ENCODE results near the gene SELENOT. TPM values are rescaled to one million over a fixed set of nuclear protein-coding genes. Genes with fewer than 3 reads are reported as not detected.

Gene SELENOT
- polyA plus RNA-seq, 1 donor from 2014 or later: 268 TPM

DNA sequence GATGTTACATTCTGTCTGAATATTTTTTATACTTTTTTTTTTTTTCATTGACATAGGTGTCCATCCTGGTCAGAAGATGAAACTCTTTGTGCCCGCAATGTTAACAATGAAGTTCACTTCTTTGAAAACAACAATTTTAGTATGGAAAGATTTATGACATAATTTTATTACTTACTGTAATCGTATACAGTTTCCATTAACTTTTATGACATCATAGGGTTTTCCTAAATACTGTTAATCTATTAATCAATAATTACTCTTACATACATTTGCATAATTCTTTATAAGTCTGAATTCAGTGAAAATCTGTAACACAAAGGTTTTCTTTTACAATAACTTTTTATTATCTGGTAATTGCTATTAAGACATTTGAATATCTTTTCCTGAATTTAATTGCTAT lies 38.9 kb upstream of the SELENOT start:
- H3K4me3 ChIP-seq (ENCODE audit: low read length): no peak overlapping the region
- no peaks in the 10 kb centered on the region for H3K9me3 ChIP-seq (ENCODE audit: low read length)
- no peak overlapping the region for H2AFZ ChIP-seq (ENCODE audit: low read depth, low read length)
- no peak overlapping the region for H3K9ac ChIP-seq (ENCODE audit: low read length)
- no peaks in the 10 kb centered on the region for H3K27me3 ChIP-seq (ENCODE audit: insufficient read depth, low read depth, low read length)
- no peak overlapping the region for H3K4me2 ChIP-seq (ENCODE audit: low read length)
- H3K27ac ChIP-seq (ENCODE audit: low read length): no peak overlapping the region
- H3F3A ChIP-seq (ENCODE audit: insufficient read depth, low read length, poor library complexity, severe bottlenecking): no peaks in the 10 kb centered on the region
- peaks cover 8% of the 10 kb centered on the region for H3K36me3 ChIP-seq (ENCODE audit: insufficient read depth, low read length)
- peaks cover 4% of the 10 kb centered on the region for H3K79me2 ChIP-seq (replicated peaks; ENCODE audit: insufficient read depth, low read length)
- TF ChIP-seq MXI1 (conservative IDR thresholded peaks at IDR 0.05; ENCODE audit: poor library complexity, severe bottlenecking) (no peak), SMC3 (conservative IDR thresholded peaks at IDR 0.05; ENCODE audit: poor library complexity) (no peak), EP300 (conservative IDR thresholded peaks at IDR 0.05; ENCODE audit: poor library complexity, severe bottlenecking) (no peak), POLR2AphosphoS5 (IDR thresholded peaks at IDR 0.05) (no peak), RAD21 (conservative IDR thresholded peaks at IDR 0.05) (no peak), EZH2 (IDR thresholded peaks at IDR 0.05; ENCODE audit: borderline replicate concordance, insufficient read depth, low read length, poor library complexity, severe bottlenecking) (no peak), TAF1 (IDR thresholded peaks at IDR 0.05; ENCODE audit: low read depth) (no peak)
- TF ChIP-seq, protein P1, sequence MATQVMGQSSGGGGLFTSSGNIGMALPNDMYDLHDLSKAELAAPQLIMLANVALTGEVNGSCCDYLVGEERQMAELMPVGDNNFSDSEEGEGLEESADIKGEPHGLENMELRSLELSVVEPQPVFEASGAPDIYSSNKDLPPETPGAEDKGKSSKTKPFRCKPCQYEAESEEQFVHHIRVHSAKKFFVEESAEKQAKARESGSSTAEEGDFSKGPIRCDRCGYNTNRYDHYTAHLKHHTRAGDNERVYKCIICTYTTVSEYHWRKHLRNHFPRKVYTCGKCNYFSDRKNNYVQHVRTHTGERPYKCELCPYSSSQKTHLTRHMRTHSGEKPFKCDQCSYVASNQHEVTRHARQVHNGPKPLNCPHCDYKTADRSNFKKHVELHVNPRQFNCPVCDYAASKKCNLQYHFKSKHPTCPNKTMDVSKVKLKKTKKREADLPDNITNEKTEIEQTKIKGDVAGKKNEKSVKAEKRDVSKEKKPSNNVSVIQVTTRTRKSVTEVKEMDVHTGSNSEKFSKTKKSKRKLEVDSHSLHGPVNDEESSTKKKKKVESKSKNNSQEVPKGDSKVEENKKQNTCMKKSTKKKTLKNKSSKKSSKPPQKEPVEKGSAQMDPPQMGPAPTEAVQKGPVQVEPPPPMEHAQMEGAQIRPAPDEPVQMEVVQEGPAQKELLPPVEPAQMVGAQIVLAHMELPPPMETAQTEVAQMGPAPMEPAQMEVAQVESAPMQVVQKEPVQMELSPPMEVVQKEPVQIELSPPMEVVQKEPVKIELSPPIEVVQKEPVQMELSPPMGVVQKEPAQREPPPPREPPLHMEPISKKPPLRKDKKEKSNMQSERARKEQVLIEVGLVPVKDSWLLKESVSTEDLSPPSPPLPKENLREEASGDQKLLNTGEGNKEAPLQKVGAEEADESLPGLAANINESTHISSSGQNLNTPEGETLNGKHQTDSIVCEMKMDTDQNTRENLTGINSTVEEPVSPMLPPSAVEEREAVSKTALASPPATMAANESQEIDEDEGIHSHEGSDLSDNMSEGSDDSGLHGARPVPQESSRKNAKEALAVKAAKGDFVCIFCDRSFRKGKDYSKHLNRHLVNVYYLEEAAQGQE (IDR thresholded peaks at IDR 0.05; ENCODE audit: borderline replicate concordance): no peak
- TF ChIP-seq, protein P2, sequence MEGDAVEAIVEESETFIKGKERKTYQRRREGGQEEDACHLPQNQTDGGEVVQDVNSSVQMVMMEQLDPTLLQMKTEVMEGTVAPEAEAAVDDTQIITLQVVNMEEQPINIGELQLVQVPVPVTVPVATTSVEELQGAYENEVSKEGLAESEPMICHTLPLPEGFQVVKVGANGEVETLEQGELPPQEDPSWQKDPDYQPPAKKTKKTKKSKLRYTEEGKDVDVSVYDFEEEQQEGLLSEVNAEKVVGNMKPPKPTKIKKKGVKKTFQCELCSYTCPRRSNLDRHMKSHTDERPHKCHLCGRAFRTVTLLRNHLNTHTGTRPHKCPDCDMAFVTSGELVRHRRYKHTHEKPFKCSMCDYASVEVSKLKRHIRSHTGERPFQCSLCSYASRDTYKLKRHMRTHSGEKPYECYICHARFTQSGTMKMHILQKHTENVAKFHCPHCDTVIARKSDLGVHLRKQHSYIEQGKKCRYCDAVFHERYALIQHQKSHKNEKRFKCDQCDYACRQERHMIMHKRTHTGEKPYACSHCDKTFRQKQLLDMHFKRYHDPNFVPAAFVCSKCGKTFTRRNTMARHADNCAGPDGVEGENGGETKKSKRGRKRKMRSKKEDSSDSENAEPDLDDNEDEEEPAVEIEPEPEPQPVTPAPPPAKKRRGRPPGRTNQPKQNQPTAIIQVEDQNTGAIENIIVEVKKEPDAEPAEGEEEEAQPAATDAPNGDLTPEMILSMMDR (IDR thresholded peaks at IDR 0.05; ENCODE audit: poor library complexity, severe bottlenecking): no peak
- no peaks in the 10 kb centered on the region for H3K9me2 ChIP-seq (ENCODE audit: insufficient read depth, low read length)
- H4K20me1 ChIP-seq (ENCODE audit: insufficient read depth): no peaks in the 10 kb centered on the region

DNA sequence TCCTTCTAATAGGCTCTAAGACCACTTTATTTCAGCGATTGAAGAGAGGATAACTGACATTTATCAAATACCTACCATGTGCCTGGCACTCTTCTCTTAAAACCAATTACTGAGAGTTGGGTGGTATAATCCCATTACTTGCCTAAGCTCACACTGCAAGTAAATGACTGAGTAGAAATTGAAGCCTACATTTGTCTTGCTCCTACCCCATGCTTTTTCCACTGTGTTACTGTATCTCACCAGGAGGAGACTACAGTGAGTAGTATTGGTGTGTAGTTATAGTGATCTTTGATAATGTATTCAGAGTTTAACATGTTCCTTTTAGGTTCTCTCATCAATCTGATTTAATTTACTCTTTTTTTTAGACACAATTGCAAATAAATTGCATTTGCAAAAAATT lies 35.8 kb upstream of the SELENOT start:
- no peaks in the 10 kb centered on the region for H4K20me1 ChIP-seq (ENCODE audit: insufficient read depth)
- TF ChIP-seq EP300 (conservative IDR thresholded peaks at IDR 0.05; ENCODE audit: poor library complexity, severe bottlenecking) (no peak), MXI1 (conservative IDR thresholded peaks at IDR 0.05; ENCODE audit: poor library complexity, severe bottlenecking) (no peak), TAF1 (IDR thresholded peaks at IDR 0.05; ENCODE audit: low read depth) (no peak)
- no peaks in the 10 kb centered on the region for H3K9me2 ChIP-seq (ENCODE audit: insufficient read depth, low read length)
- H3K9me3 ChIP-seq (ENCODE audit: low read length): no peaks in the 10 kb centered on the region
- no peaks in the 10 kb centered on the region for H3F3A ChIP-seq (ENCODE audit: insufficient read depth, low read length, poor library complexity, severe bottlenecking)
- H2AFZ ChIP-seq (ENCODE audit: low read depth, low read length): no peak overlapping the region
- no peak overlapping the region for H3K27ac ChIP-seq (ENCODE audit: low read length)
- H3K9ac ChIP-seq (ENCODE audit: low read length): no peak overlapping the region
- H3K4me3 ChIP-seq (ENCODE audit: low read length): no peak overlapping the region
- H3K79me2 ChIP-seq (replicated peaks; ENCODE audit: insufficient read depth, low read length): no peaks in the 10 kb centered on the region
- H3K27me3 ChIP-seq (ENCODE audit: insufficient read depth, low read depth, low read length): no peaks in the 10 kb centered on the region
- H3K36me3 ChIP-seq (ENCODE audit: insufficient read depth, low read length): peaks cover 8% of the 10 kb centered on the region
- H3K4me2 ChIP-seq (ENCODE audit: low read length): no peak overlapping the region

DNA sequence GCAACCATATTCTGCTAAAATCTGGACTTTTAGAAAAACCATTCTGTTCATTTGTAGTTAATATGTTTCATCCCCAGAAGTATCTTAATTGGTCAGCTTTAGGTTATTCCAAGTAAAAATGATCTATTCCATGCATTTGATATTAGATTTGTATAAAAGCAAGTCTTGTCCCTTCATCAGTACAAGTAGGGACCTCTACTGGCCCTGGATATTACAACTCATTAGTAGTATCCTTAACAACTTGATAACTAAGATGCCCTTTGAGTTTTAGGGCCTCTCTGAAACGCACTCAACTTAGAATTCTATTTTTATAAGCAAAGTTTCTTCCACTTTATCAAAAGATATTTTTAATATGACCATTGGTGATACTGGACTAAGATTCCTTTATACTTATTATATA lies 25.3 kb upstream of the SELENOT start:
- no peaks in the 10 kb centered on the region for H3K9me3 ChIP-seq (ENCODE audit: low read length)
- no peaks in the 10 kb centered on the region for H3F3A ChIP-seq (ENCODE audit: insufficient read depth, low read length, poor library complexity, severe bottlenecking)
- no peaks in the 10 kb centered on the region for H3K27me3 ChIP-seq (ENCODE audit: insufficient read depth, low read depth, low read length)
- no peaks in the 10 kb centered on the region for H3K36me3 ChIP-seq (ENCODE audit: insufficient read depth, low read length)
- H3K27ac ChIP-seq (ENCODE audit: low read length): no peak overlapping the region
- H3K4me2 ChIP-seq (ENCODE audit: low read length): no peak overlapping the region
- H3K79me2 ChIP-seq (replicated peaks; ENCODE audit: insufficient read depth, low read length): no peaks in the 10 kb centered on the region
- H2AFZ ChIP-seq (ENCODE audit: low read depth, low read length): no peak overlapping the region
- no peaks in the 10 kb centered on the region for H3K9me2 ChIP-seq (ENCODE audit: insufficient read depth, low read length)
- no peaks in the 10 kb centered on the region for H4K20me1 ChIP-seq (ENCODE audit: insufficient read depth)
- TF ChIP-seq EZH2 (IDR thresholded peaks at IDR 0.05; ENCODE audit: borderline replicate concordance, insufficient read depth, low read length, poor library complexity, severe bottlenecking): no peak
- no peak overlapping the region for H3K9ac ChIP-seq (ENCODE audit: low read length)
- H3K4me3 ChIP-seq (ENCODE audit: low read length): no peak overlapping the region

All from neural cell (in vitro differentiated cells).